Adrenal gland (tissue), 12 donors: ENCODE measurements around the gene UCN. TPM values are rescaled to one million over a fixed set of nuclear protein-coding genes. Genes with fewer than 3 reads are reported as not detected.
A peak's percentile ranks its signal among the peaks of the same experiment; 100 is the strongest.
"Not testable (repeated sequence)": the region's sequence is repeated elsewhere in the genome, so short reads cannot be mapped to it uniquely, and the experiment has no call there.

Experiments used
- DNase-seq, 7 donors: peaks; one replicate each; pipeline ENCODE4 v3.0.0-alpha.2; 2019 to 2020
- H3K27ac ChIP-seq, 5 donors: fragments of 200-600 bp; sonication (generic) in 4 of 5; 1 replicate in 3 of 5; 2 replicates in 2 of 5; pipeline versions ENCODE4 v1.5.1 to v1.8.0; 2016 to 2020; ENCODE audit warnings: mild to moderate bottlenecking in 1 of 5
- H3K27me3 ChIP-seq: fragments of 200-600 bp; 2 replicates; pipeline ENCODE4 v1.8.0; 2021
- H3K36me3 ChIP-seq, 2 donors: fragments of 200-600 bp; replicated peaks in 1 of 2; 1 replicate in 1 of 2; 2 replicates in 1 of 2; pipeline versions ENCODE4 v1.5.1 to v1.8.0; 2018 to 2022
- H3K4me1 ChIP-seq, 2 donors: fragments of 200-600 bp; replicated peaks in 1 of 2; 1 replicate in 1 of 2; 2 replicates in 1 of 2; pipeline versions ENCODE4 v1.5.1 to v1.8.0; 2018 to 2021
- H3K4me3 ChIP-seq, 4 donors: fragments of 200-600 bp; sonication (generic) in 3 of 4; one replicate each; pipeline ENCODE4 v1.5.1; 2016 to 2018
- H3K9me3 ChIP-seq, 3 donors: fragments of 200-600 bp; sonication (generic) in 1 of 3; replicated peaks in 1 of 3; 1 replicate in 2 of 3; 2 replicates in 1 of 3; pipeline versions ENCODE4 v1.5.1 to v1.8.0; 2016 to 2021
- POLR2A ChIP-seq, 2 donors: fragments of 450-650 bp; IDR thresholded peaks; one replicate each; pipeline ENCODE4 v1.6.1; 2017; ENCODE audit warnings: antibody characterized with exemption in 2 of 2, mild to moderate bottlenecking in 2 of 2, moderate library complexity in 1 of 2
- WGBS, 4 donors: extraction: QIAGEN DNeasy Blood & Tissue Kit in 2 of 4; methylation state at CpG; one replicate each; pipeline versions ENCODE4 v1.1.5 to v1.1.7; 2013 to 2017; 5-methylcytosine and 5-hydroxymethylcytosine counted together
- intact Hi-C, 2 donors: fragments of 100-400 bp; cut with DNase I; formaldehyde crosslinking; loops; one replicate each; pipeline versions ENCODE4 v1.14.1 to v1.15.0; 2022 to 2023
- polyA plus RNA-seq, 3 donors: library from polyadenylated mRNA; stranded (reverse); fragments of 200-250 nt in 2 of 3; fragments of 350-450 nt in 1 of 3; fragmentation: Illumina TruSeq in 1 of 3; extraction: RNeasy Lipid Tissue Mini Kit (QIAGEN cat#74804) in 1 of 3; gene quantifications; one replicate each; pipeline ENCODE4 v1.2.3, GENCODE V29; 2013 to 2014
- total RNA-seq, 9 donors: library from RNA; depleted of rRNA in 4 of 9; stranded (reverse); fragments of >200 nt in 4 of 9; fragments of 120-200 nt in 1 of 9; fragmentation: NEBNext Ultra II Directional in 1 of 9; extraction: Animal tissue kit (Norgen Biotek cat#: 25700) in 1 of 9; gene quantifications; one replicate each; pipeline versions ENCODE4 v1.1.0 to v1.2.4, GENCODE V29; 2013 to 2023
- TF ChIP-seq, protein P1 (sequence below), 6 experiments: fragments of 450-650 bp in 4 of 6; fragments of 200-600 bp in 2 of 6; sonication (generic) in 1 of 6; IDR thresholded peaks; 1 replicate in 5 of 6; 2 replicates in 1 of 6; pipeline versions ENCODE4 v1.5.1 to v1.8.0; 2016 to 2021; ENCODE audit warnings: antibody characterized with exemption in 6 of 6, mild to moderate bottlenecking in 2 of 6, moderate library complexity in 1 of 6
- donor health status: healthy with polysubstance abuse.
- donor health status: Bipolar disorder and iron deficiency.
- donor health status: DM: yes; HTN: yes; CAD: no.
- donor health status: DM: no; HTN: no; CAD: no.
- donor health status: DM: no; HTN: no; CAD: no.
- donor health status: DM: yes; HTN: yes; CAD: no.

Gene UCN
- total and polyA plus RNA-seq, 12 donors: 0.42 to 14.9 (median 4.0) TPM

DNA sequence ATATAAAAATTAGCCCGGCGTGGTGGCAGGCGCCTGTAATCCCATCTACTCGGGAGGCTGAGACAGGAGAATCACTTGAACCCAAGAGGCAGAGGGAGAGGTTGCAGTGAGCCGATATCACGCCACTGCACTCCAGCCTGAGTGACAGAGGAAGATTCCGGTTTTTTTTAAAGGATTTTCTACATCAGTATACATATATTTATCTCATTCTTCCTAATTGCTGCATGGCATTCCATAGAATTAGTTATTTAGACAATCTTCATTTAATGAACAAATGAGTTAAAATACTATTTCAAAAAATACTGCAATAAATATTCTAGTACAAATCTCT lies 46.3 kb upstream of the UCN start:
- TF ChIP-seq, protein P1, sequence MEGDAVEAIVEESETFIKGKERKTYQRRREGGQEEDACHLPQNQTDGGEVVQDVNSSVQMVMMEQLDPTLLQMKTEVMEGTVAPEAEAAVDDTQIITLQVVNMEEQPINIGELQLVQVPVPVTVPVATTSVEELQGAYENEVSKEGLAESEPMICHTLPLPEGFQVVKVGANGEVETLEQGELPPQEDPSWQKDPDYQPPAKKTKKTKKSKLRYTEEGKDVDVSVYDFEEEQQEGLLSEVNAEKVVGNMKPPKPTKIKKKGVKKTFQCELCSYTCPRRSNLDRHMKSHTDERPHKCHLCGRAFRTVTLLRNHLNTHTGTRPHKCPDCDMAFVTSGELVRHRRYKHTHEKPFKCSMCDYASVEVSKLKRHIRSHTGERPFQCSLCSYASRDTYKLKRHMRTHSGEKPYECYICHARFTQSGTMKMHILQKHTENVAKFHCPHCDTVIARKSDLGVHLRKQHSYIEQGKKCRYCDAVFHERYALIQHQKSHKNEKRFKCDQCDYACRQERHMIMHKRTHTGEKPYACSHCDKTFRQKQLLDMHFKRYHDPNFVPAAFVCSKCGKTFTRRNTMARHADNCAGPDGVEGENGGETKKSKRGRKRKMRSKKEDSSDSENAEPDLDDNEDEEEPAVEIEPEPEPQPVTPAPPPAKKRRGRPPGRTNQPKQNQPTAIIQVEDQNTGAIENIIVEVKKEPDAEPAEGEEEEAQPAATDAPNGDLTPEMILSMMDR (IDR thresholded peaks at IDR 0.05): no peak
- no peak for TF ChIP-seq POLR2A (IDR thresholded peaks at IDR 0.05)
- Histone ChIP-seq H3K27ac (peak overlapping the region in 3 of 5 donors; percentile 36 to 66 (median 56)), H3K4me3 (no peak overlapping the region), H3K4me1 (peaks cover 34 to 39% of the 10 kb centered on the region in 2 donors), H3K27me3 (no peaks in the 10 kb centered on the region), H3K36me3 (no peaks in the 10 kb centered on the region), H3K9me3 (no peaks in the 10 kb centered on the region)
- no peak for DNase-seq
- WGBS, 4 donors: 71 to 85% (median 82%) methylated on average over 6 to 7 of the region's 7 CpGs
- intact Hi-C loops: no loop called here

DNA sequence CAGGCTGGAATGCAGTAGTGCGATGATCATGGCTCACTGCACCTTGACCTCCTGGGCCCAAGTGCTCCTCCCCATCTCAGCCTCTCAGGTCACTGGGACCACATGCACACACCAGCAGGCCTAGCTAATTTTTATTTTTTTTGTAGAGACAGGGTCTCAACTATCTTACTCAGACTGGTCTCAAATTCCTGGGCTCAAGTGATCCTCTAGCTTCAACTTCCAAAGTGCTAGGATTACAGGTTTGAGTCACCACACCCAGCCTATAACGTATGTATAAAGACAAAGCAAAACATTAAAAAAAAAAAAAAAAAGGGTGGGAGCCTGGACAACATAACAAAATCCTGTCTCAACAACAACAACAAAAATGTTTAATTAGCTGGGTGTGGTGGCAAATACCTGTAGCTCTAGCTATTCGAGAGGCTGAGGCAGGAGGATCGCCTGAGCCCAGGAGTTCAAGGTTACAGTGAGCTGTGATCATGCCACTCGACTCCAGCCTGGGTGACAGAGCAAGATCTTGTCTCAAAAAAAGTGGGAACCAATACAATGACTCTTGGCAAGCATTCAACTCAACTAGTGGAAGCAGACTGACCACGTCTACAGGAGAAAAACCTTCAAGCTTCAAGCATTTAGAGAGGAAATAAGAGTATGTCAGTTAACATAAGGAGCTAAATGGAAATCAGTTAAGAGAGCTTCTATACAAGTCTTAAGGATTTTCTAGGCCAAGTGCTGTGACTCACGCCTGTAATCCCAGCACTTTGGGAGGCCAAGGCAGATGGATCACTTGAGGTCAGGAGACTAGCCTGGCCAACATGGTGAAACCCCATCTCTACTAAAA lies 45.7 kb upstream of the UCN start:
- WGBS, 4 donors: 40 to 52% (median 45%) methylated on average over 7 of the region's 7 CpGs
- intact Hi-C loops: no loop called here
- peaks cover 34 to 39% of the 10 kb centered on the region in 2 donors for H3K4me1 ChIP-seq
- no peaks in the 10 kb centered on the region for H3K9me3 ChIP-seq
- no peak for TF ChIP-seq POLR2A (IDR thresholded peaks at IDR 0.05)
- TF ChIP-seq, protein P1 (IDR thresholded peaks at IDR 0.05): no peak
- H3K4me3 ChIP-seq: no peak overlapping the region
- H3K27ac ChIP-seq: peak overlapping the region in 4 of 5 donors; percentile 36 to 66 (median 53)
- H3K36me3 ChIP-seq: no peaks in the 10 kb centered on the region
- H3K27me3 ChIP-seq: no peaks in the 10 kb centered on the region
- peak in 3 of 7 donors; percentile 37 to 61 (median 45) for DNase-seq

- DNase-seq, H3K4me3 ChIP-seq, H3K27me3 ChIP-seq, H3K36me3 ChIP-seq, H3K9me3 ChIP-seq, intact Hi-C loops: not testable (repeated sequence)
- Histone ChIP-seq H3K4me1 (peaks cover 34 to 39% of the 10 kb centered on the region in 2 donors), H3K27ac (peak overlapping the region in 2 of 5 donors; percentile 56 to 66)
- WGBS, 4 donors: 91 to 96% (median 92%) methylated on average over 5 of the region's 5 CpGs
These were observed 45.1 kb upstream of the UCN start for GRCh38 chr2:27353386-27353761.

DNA sequence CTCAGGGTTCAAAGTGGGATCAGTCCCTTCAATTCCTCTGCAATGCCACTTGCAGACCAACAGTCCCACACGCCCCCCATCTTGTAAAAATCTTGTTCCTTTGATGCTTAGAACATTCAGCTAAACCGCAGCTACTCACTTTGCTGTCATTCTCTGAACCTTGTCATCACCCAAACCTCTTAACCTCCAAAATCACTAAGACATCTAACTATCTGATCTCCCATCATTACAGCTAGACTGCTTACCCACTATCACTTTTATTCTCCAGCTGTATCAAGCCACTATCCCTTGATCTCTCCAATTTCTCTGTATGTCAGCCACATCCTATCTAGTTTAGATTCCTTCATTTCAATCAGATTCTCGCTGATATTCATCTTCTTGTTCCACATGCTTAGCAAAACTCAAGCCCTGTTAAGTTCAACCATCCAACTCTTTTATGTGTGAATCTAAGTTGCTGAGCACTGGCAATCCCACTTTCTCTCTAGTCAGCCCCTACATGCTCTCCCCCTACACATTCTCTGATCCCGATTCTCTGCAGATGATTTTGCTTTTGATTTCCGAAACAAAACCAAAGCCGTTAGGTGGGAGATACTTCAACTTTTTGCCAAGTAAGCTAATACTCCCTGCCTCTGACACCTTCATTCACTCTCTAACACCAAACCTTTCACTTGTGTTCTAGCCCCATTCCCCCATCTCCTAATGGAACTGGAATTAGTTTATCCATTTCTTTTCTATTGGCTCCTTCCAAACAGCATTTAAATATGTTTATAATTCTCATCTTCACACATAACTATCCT lies 43.8 kb upstream of the UCN start:
- WGBS, 4 donors: 84 to 89% (median 87%) methylated on average over 6 of the region's 6 CpGs
- Histone ChIP-seq H3K27me3 (no peaks in the 10 kb centered on the region), H3K36me3 (no peaks in the 10 kb centered on the region), H3K4me1 (peaks cover 24 to 28% of the 10 kb centered on the region in 2 donors), H3K9me3 (no peaks in the 10 kb centered on the region), H3K27ac (no peak overlapping the region), H3K4me3 (no peak overlapping the region)
- no peak for TF ChIP-seq POLR2A (IDR thresholded peaks at IDR 0.05)
- TF ChIP-seq, protein P1 (IDR thresholded peaks at IDR 0.05): no peak
- no peak for DNase-seq
- intact Hi-C loops: no loop called here
